Measurements from ENCODE around the gene NME9. TPM values are rescaled to one million over a fixed set of nuclear protein-coding genes. Genes with fewer than 3 reads are reported as not detected.
A peak's percentile ranks its signal among the peaks of the same experiment; 100 is the strongest.
"Not testable (repeated sequence)": the region's sequence is repeated elsewhere in the genome, so short reads cannot be mapped to it uniquely, and the experiment has no call there.

NME9 gene, protein sequence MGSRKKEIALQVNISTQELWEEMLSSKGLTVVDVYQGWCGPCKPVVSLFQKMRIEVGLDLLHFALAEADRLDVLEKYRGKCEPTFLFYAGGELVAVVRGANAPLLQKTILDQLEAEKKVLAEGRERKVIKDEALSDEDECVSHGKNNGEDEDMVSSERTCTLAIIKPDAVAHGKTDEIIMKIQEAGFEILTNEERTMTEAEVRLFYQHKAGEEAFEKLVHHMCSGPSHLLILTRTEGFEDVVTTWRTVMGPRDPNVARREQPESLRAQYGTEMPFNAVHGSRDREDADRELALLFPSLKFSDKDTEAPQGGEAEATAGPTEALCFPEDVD
- total RNA-seq: 1.3 TPM

DNA sequence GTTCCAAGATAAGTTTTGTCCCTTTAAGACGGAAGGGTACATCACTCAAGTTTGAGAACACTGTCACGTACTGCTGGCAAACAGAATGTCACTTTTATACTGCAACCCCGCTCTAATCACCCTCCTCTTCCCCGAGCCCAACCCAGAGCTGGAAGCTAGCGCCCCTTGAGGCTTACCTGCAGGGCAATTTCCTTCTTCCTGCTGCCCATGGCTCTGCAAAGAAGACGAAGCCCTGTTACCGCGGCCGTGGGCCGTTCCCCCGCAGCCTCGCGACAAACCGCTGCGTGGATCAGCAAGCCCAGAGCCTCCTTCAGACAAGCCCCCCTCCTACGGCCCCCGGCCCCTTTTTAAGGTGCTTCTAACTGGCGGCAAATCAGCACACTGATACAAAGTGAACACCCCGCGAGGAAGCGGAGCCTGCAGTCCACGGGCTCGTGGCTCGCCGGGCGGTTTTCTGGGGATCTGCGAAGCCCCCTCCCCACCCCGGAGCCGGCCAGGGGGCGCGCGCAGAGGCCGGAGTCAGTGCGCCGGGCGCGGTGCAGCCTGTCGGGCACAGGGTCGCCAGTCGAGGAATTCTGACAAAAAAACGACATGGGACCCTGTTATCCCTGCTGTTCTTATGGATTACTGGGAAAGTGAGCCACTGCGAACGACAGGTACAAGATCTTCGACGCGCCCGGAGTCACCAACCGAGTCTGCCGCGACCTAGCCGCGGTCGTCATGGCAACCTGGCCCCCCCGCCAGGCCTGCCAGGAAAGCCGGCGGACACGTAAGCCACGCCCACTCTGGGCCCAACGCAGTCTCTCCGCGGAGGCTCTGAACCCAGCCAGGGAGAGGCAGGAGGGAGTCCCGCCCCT, at the start of gene NME9:
Gene NME9, minus strand, starts transcription at position 725 of the 857 bp plus-strand sequence. Its CDS starts 516 bp downstream, at position 209.
- DNase-seq (ENCODE audit: low spot score) (peak; percentile 93), ATAC-seq (peak; percentile 94)
- intact Hi-C loops (cut with DNase I): no loop called here

DNA sequence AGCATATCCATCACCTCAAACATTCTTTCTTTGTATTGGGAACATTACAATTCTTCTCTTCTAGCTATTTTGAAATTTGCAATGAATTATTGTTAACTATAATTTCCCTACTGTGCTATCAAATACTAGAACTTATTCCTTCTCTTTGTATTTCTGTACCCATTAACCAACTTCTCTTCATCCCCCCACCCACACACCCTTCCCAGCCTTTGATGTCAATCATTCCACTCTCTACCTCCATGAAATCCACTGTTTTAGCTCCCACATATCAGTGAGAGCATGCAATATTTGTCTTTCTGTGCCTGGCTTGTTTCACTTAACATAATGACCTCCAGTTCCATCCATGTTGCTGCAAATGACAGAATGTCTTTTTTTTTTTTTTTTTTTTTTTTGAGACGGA, 49.3 kb upstream of the NME9 start:
- ATAC-seq: no peak
- intact Hi-C loops (cut with DNase I): no loop called here
- no peak for DNase-seq (ENCODE audit: low spot score)

DNA sequence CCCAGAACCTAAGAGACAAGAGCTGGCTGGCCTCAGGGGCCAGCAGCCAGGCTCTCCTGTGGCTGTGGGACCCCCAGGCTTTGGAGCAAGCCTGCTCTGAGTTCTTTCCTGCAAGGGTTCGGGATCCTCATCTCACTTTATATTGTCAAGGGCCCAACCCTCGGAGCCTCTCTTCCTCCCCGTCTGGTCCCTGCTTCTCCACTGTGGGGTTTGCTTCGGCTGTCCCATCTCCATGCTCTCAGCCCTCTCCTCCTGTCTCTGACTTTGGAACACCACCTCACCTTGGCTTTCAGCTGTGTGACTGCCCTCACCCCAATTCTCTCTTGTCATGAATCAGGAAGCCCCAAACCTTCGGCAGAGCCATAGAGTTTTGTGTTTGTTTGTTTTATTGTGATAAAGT, 48.7 kb upstream of the NME9 start:
- intact Hi-C loops (cut with DNase I): no loop called here
- ATAC-seq: no peak
- DNase-seq (ENCODE audit: low spot score): peak; percentile 36

DNA sequence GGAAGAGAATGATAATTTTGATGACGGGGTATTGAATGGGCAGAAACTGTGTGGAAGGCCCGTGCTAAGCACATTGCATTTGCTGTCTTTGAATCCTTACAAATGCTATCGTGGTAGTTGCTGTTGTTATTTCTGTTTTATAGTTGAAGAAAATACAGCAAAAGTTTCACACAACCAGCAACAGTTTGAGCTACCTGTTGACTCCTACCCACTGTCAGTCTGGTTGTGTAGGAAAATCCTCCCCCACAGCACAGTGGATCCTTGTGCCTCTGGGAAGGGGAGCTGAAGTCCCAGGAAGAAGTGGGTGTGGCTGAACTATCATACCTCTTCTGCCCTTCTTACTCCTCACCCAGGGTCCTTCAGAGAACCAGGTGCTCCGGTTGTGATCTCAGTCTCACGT, 48.2 kb upstream of the NME9 start:
- peak; percentile 31 for DNase-seq (ENCODE audit: low spot score)
- no peak for ATAC-seq
- intact Hi-C loops (cut with DNase I): no loop called here

DNA sequence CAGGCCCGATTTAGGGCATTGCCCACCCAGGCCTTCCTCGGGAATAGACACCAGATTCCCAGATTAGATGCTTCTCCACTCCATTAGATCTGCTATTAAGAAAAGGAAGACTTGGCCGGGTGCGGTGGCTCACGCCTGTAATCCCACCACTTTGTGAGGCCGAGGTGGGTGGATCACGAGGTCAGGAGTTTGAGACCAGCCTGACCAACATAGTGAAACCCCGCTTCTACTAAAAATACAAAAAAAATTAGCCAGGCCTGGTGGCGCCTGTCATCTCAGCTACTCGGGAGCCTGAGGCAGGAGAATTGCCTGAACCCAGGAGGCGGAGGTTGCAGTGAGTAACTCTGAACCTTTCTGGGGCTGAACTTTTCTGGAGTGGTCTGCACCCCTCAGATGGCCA, 47.6 kb upstream of the NME9 start:
- intact Hi-C loops (cut with DNase I): not testable (repeated sequence)

DNA sequence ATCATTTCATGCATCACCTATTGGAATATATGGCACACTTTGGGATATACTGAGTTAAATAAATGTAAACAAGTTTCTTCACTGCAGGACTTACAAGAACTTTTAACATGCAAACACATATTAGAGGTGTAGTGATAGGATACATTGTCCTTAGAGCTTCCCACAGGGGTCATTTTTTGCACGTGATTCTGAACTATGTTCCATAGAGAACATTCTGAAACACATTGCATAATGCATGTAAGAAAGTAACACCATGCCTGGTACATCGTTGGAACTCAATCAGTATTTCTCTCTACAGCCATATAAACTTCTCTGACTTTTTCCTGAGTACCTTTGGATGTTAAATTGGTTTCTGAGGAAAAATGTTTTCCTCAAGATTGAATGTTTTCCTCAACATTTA, 47.0 kb upstream of the NME9 start:
- ATAC-seq (no peak), DNase-seq (ENCODE audit: low spot score) (no peak)
- intact Hi-C loops (cut with DNase I): no loop called here

More for the DNA sequence above, 47.6 kb upstream of the NME9 start:
- peak; percentile 48 for DNase-seq (ENCODE audit: low spot score)
- ATAC-seq: not testable (repeated sequence)

DNA sequence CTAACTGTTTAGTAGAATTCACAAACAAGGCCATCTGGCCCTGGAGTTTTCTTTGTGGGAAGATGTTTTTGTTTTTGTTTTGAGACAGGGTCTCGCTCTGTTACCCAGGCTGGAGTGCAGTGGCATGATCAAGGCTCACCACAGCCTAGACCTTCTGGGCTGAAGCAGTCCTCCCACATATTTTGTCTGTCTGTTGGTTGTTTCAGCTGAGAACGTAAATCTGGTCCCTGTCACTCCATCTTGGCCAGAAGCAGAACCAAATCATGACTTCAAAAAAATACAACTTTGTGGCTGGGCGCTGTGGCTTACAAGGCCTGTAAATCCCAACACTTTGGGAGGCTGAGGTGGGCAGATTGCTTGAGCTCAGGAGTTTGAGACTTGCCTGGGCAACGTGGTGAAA, 45.8 kb upstream of the NME9 start:
- no peak for ATAC-seq
- intact Hi-C loops (cut with DNase I): no loop called here

DNA sequence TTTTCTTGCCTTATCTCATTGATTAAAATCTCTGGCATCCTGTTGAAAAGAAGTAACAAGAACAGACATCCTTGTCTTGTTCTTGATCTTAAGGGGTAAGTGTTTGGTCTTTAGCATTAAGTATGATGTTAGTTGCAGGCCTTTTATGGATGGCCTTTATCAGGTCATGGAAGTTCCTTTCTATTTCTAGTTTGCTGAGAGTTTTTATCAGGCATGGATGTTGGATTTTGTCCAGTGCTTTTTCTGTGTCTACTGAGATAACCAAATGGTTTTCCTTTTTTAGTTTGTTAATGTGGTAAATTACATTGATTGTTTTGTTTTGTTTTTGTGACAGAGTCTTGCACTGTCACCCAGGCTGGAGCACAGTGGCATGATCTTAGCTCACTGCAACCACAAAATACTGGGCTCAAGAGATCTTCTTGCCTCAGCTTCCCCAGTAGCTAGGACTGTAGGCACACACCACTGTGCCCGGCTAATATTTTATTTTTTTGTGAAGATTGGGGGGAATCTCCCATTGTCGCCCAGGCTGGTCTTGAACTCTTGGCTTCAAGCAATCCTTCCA, 45.0 kb upstream of the NME9 start:
- ATAC-seq (no peak), DNase-seq (ENCODE audit: low spot score) (no peak)
- intact Hi-C loops (cut with DNase I): no loop called here

More for the DNA sequence above, 45.8 kb upstream of the NME9 start:
- DNase-seq (ENCODE audit: low spot score): peak; percentile 17

DNA sequence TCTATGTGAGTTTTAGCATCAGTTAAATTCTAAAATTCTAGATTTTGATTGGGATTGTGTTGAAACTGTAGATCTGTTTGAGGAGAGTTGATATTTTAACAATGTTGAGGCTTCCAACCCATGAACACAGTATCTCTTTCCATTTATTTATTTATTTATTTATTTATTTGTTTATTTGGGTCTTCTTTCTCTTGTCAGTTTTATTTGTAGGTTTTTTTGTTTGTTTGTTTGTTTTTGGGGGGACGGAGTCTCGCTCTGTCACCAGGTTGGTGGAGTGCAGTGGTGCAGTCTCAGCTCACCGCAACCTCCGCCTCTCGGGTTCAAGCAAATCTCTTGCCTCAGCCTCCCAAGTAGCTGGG, 44.1 kb upstream of the NME9 start:
- DNase-seq (ENCODE audit: low spot score) (no peak), ATAC-seq (no peak)
- intact Hi-C loops (cut with DNase I): no loop called here

DNA sequence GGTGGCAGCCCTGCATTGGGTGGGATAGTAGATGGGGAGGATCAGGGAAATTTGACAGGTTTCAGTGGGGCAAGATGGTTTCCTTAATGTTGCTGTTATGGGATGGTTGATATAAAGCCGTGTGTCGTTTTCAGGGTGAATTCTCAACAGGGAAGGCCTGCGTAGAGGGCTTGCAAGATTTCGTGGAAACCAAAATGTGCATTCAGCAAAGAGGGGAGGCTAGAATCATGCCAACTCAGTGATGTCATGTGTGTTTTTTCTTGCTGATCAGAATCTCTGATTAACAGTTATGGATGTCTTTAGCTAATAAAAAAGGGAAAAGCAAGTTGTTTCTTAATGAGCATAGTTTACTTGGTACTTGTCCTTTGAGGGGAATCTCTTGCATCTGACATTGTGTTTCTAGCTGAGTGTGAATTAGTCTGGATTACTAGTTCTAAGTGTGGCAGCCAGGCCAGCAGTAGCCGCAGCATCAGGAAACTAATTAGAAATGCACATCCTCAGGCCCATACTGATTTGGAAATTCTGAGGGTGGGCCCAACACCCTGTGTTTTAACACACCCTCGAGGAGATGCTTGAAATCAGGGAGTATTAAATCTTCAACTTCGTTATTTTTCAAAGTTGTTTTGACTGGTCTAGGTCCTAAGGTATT, 43.6 kb upstream of the NME9 start:
- intact Hi-C loops (cut with DNase I): no loop called here
- ATAC-seq: no peak
- DNase-seq (ENCODE audit: low spot score): peak; percentile 7

DNA sequence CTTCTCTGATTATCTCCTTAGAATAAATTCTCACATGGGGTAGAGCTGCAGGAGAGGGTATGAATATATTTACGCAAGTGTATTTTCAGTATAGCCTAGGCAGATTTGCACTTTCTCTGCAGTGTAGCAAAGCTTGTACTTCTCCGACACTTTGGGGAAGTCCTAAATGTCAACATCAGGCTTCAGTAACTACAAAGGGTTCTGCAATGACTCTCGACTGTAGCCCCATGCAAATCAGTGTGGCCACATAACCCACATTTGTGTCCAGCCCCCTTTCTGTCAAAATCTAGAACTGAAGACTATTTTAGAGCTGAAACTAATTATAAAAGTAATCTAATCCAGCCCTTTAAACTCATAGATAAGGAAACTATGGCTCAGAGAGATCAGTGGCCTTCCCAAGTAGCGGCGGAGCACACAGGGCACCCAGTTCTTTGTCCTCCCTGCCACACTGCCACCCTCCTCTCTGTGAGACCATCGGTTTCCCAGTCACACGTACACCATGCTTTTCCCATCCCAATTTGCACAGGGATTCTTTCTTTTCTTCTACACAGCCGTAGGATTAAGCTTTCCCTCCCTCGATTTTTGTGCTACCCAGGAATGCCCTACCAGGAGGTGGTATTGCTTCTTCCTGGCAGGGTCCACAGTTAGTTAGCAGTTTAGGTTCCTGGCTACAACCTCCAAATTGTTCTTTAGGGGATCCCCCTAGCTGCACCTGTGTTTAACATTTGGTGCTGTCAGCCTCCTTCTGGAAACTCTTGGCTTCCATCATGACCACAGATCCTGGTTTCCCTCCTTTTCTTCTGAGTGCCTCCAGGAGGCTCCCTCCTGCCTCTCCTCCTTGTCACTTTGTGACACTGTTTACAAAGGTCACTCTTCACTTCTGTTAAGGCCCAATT, 41.7 kb upstream of the NME9 start:
- DNase-seq (ENCODE audit: low spot score) (no peak), ATAC-seq (no peak)
- intact Hi-C loops (cut with DNase I): no loop called here

DNA sequence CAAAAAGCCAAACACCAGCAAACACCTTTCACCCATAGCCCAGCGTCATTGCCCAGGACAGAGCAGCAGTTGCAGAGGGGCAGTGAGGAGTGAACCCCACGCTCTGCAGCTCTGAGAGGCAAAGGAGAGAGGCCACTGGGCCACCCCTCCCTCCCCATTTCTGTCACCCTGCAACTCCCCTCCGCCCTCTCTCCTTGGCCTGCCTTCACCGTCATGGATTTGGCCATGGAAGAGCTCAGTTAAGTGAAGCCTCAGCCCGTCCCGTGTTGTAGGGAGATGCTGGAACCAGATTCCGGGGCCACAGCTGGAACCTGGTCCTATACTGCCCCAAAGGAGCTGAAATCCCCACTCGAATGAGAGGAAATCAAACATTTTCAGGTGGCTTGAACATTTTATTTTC, 40.7 kb upstream of the NME9 start:
- no peak for ATAC-seq
- DNase-seq (ENCODE audit: low spot score): no peak
- intact Hi-C loops (cut with DNase I): no loop called here

DNA sequence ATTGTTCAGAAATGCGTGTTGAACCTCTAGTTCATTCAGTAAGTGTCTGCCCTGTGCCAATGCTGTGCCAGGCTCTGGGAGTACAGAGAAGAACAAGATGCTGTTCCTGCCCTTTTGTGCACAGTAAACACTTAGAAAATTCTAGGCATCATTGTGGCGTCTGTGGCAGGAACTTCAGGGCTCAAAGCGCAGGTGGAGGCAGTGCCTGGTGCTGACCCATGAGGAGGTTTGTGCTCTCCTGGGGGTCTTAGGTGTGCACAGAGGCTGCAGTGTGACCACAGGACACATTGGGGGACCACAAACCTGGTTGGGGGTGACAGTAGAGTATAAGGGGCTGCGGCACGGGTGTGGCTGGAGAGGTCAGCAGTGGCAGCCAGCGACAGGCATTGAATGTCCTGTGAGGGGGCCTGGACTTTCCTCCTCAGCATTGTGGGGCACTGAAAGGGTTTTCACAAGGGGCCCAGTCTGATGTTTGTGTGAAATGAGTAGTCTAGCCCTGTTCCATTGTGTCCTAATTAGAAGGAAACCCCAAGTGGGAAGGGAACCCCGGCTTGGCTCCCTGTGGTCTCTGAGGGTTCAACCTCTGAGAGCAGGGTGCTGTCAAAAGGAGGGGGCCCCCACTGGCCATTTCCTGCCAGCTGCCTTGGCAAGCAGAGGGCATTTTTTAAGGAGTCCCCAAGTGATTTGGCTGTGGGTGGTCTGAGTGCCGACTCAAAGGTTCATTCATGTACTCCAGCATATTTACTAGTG, 39.7 kb upstream of the NME9 start:
- DNase-seq (ENCODE audit: low spot score): peak; percentile 69
- peak; percentile 66 for ATAC-seq
- intact Hi-C loops (cut with DNase I): no loop called here

DNA sequence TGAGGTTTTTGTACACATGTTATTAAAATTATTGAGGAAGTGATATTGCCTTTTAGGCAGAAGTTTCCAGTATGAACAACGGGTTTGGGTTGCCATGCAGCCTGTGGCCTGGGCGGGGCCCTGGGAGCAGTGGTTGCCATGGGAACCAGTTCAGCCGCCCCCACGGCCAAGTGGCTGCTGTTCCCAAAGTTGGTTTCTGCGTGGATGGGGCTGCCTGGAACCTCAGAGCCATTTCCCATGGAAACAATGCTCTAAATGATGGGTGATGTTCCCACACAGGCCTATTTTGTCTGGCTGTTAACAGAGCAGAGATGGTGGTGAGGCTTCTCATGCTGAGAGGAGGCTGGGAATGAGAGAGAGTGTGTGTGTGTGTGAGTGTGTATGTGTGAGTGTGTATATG, 38.3 kb upstream of the NME9 start:
- ATAC-seq (peak; percentile 85), DNase-seq (ENCODE audit: low spot score) (peak; percentile 87)
- intact Hi-C loops (cut with DNase I): no loop called here

DNA sequence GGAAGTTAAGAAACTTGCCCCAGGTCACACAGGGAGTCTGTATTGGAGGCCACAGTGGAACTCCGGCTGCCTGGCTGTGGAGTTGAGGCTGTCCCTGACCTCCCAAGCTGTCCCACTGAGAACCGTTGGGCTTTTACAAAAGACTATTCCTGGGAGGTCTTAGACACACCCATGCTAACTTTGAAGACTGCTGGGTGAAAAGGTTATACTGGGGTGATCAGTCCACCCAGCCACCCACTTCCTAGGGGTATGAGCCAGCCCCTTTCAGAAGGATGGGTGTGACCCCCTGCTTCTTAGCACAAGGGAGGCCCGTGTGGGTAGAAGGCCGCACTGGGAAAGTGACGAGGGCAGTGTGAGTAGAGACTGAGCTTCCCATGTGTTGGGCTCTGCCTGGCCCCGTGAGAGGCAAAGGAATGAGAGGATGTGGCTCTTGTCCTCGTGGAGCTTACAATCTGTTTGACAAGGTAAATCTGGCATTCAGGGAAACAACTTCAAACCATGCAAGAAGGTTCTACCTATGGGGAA, 37.7 kb upstream of the NME9 start:
- DNase-seq (ENCODE audit: low spot score) (no peak), ATAC-seq (peak; percentile 1)
- intact Hi-C loops (cut with DNase I): no loop called here

DNA sequence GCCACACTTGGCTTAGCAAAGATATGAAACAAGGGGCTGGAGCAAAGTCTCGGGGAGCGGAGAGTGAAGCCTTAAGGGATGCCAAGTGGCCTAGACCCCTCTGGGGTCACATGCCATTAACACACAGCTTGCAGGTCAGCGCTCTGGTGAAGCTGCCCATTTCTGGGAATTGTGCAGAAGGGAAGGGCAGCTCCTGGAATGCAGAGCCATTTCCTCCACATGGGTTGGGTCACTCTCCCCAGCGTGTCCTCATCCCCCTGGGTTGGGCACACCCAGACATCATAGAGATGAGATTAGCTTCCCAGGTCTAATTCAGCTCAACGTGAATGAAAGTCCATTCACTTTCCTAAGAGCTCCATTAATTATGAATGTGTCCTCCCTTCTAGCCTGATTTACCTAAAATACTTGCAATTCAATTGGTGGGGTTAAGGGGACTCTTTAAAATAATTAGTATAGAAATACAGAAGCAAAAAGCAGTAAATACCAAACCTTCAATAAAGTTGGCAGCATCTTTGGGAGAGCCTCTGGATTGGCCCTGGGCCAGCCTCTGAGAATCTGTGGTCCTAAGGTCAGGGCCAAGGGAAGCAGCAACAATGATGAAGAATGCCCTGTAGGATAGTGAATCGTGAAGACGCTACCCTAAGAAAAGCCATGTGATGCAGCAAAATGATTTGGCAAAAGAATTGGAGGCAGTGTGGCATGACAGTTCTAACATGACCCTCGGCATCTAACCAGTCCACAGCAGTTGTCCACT, 36.5 kb upstream of the NME9 start:
- ATAC-seq: no peak

DNA sequence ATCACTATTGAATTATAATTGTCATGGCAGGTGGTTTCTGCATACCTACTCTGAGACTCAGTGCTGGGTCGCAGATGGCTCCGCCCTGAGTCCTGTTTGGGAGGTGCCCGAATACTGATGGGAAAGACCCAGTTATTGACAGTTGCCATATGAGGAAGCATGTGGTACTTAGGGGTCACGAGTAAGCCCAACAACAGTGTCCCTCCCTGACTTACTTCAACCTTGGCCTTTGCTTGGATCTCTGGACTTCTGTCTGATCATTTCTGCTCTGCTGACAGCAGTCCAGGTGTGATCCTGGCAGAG, 35.6 kb upstream of the NME9 start:
- intact Hi-C loops (cut with DNase I): no loop called here
- DNase-seq (ENCODE audit: low spot score): no peak
- no peak for ATAC-seq

More for the DNA sequence above, 36.5 kb upstream of the NME9 start:
- intact Hi-C loops (cut with DNase I): no loop called here
- DNase-seq (ENCODE audit: low spot score): no peak

Measured in sciatic nerve (tissue), 2 donors.